ENCODE measurements around the gene ASH1L.

DNA sequence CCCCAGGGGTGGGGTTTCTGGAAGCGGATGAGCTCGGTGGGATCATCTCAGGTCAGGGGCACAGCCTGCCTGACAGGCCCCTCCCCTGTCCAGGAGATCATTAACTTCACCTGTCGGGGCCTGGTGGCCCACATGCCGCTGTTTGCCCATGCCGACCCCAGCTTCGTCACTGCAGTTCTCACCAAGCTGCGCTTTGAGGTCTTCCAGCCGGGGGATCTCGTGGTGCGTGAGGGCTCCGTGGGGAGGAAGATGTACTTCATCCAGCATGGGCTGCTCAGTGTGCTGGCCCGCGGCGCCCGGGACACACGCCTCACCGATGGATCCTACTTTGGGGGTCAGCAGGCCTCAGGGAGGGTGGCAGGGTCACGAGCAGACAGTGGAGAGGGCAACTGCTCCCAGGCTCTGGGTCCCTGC is 277.0 kb downstream of the ASH1L start:
- TF ChIP-seq JUND (IDR thresholded peaks at IDR 0.05; ENCODE audit: borderline replicate concordance, low read depth, low read length) = no peak
- TF ChIP-seq JUND (tag; IDR thresholded peaks at IDR 0.05; ENCODE audit: borderline replicate concordance, low read depth, low read length) = no peak
- no peak for TF ChIP-seq CTCF (IDR thresholded peaks at IDR 0.05 in 2 of 3, conservative IDR thresholded peaks at IDR 0.05 in 1 of 3; ENCODE audit: insufficient read depth in 2 of 3, low read depth in 1 of 3, low read length in 3 of 3)
- no peak for TF ChIP-seq POLR2A (conservative IDR thresholded peaks at IDR 0.05)
- no peak for TF ChIP-seq NR2C1 (IDR thresholded peaks at IDR 0.05)
- no peak for TF ChIP-seq NR2C1 (tag; IDR thresholded peaks at IDR 0.05)
- TF ChIP-seq ETV6 (IDR thresholded peaks at IDR 0.05; ENCODE audit: borderline replicate concordance in 1 of 2, low read depth in 2 of 2, low read length in 1 of 2) = no peak
- no peak for TF ChIP-seq ETV6 (CRISPR knock-in tag; IDR thresholded peaks at IDR 0.05; ENCODE audit: borderline replicate concordance)
- TF ChIP-seq ADNP (tag; IDR thresholded peaks at IDR 0.05) = no peak
- no peak for TF ChIP-seq HDAC2 (IDR thresholded peaks at IDR 0.05)
- no peak for TF ChIP-seq KLF6 (CRISPR knock-in tag; IDR thresholded peaks at IDR 0.05; ENCODE audit: borderline replicate concordance)
- TF ChIP-seq FOXK1 (CRISPR knock-in tag; IDR thresholded peaks at IDR 0.05; ENCODE audit: borderline replicate concordance) = no peak
- TF ChIP-seq MEIS2 (IDR thresholded peaks at IDR 0.05; ENCODE audit: partially characterized antibody) = no peak
- no peak for TF ChIP-seq ETS2 (tag; IDR thresholded peaks at IDR 0.05; ENCODE audit: borderline replicate concordance, poor library complexity, severe bottlenecking)
- no peak for TF ChIP-seq EZH2 (IDR thresholded peaks at IDR 0.05; ENCODE audit: borderline replicate concordance, low read depth, low read length)
- no peak for TF ChIP-seq ZHX1 (conservative IDR thresholded peaks at IDR 0.05; ENCODE audit: low read length)
